HepG2 (cell line): ENCODE measurements around the gene ACVR1C. TPM values are rescaled to one million over a fixed set of nuclear protein-coding genes. Genes with fewer than 3 reads are reported as not detected.

Experiments
- ATAC-seq: fragments of 200-7000 bp; cut with Tn5 transposase; 3 replicates; pipeline ENCODE4 v1.9.1; 2020; ENCODE audit warnings: mild to moderate bottlenecking, moderate library complexity
- BruUV-seq: library from RNA; stranded (reverse); fragments of 400-500 nt; replicated peaks from 2 replicates; lab custom pipeline; 2021; lab: Mats Ljungman, UMichigan
- CTCF ChIA-PET: fragments of 300-600 bp; formaldehyde crosslinking; extraction: SDS; loops from one replicate; lab custom pipeline; 2021; ENCODE audit warnings: low total read pairs, inconsistent platforms, low intra/inter-chr PET ratio; lab: Yijun Ruan, JAX
- POLR2A ChIA-PET: fragments of 350-600 bp; sonication (Branson Sonifier 250); formaldehyde crosslinking; loops from one replicate; lab custom pipeline; 2020; ENCODE audit warnings: antibody characterized with exemption, inconsistent platforms; lab: Yijun Ruan, JAX
- DNase-seq: peaks from one replicate; pipeline ENCODE4 v3.0.0-alpha.2; 2015; ENCODE audit warnings: low spot score
- FAIRE-seq: peaks from 3 replicates; lab custom pipeline; 2011; peaks lifted over from hg19 to GRCh38; lab: Jason Lieb, UNC
- H2AFZ ChIP-seq: one replicate; pipeline ENCODE4 v1.6.1; 2011; ENCODE audit warnings: low read length, inconsistent platforms
- H3K27ac ChIP-seq: fragments of 300-600 bp; 3 replicates; pipeline ENCODE4 v1.8.0; 2011; ENCODE audit warnings: mixed run types, mild to moderate bottlenecking, mixed read lengths, low read length, inconsistent platforms; ENCODE audit not compliant: insufficient read depth; ENCODE audit errors: extremely low read length
- H3K27me3 ChIP-seq, 2 experiments: fragments of 200-600 bp in 1 of 2; 2 replicates in 1 of 2; 3 replicates in 1 of 2; pipeline versions ENCODE4 v1.6.0 to v1.8.0; 2011; ENCODE audit warnings: low read length in 2 of 2, mild to moderate bottlenecking in 2 of 2, moderate library complexity in 2 of 2, inconsistent platforms in 1 of 2; ENCODE audit not compliant: insufficient read depth in 2 of 2, control insufficient read depth in 1 of 2
- H3K36me3 ChIP-seq, 2 experiments: fragments of 200-600 bp in 1 of 2; replicated peaks in 1 of 2; 2 replicates in 1 of 2; 3 replicates in 1 of 2; pipeline versions ENCODE4 v1.5.1 to v1.8.0; 2011; ENCODE audit warnings: low read length in 2 of 2, inconsistent platforms in 1 of 2; ENCODE audit not compliant: insufficient read depth in 2 of 2, control insufficient read depth in 1 of 2
- H3K4me1 ChIP-seq: 2 replicates; pipeline ENCODE4 v1.5.1; 2012; ENCODE audit warnings: low read length, inconsistent platforms; ENCODE audit not compliant: insufficient read depth
- H3K4me2 ChIP-seq: 2 replicates; pipeline ENCODE4 v1.6.0; 2011; ENCODE audit warnings: low read depth, low read length, inconsistent platforms
- H3K4me3 ChIP-seq, 3 experiments: fragments of 200-600 bp in 1 of 3; sonication (generic), shearing (Covaris generic) in 1 of 3; replicated peaks in 1 of 3; 2 replicates each; pipeline ENCODE4 v1.5.1; 2011 to 2016; ENCODE audit warnings: low read length in 3 of 3, inconsistent platforms in 2 of 3, low read depth in 2 of 3, mild to moderate bottlenecking in 2 of 3, control low read depth in 1 of 3, mixed read lengths in 1 of 3; ENCODE audit not compliant: insufficient read depth in 1 of 3
- H3K79me2 ChIP-seq: one replicate; pipeline ENCODE4 v1.6.1; 2011; ENCODE audit warnings: low read length, inconsistent platforms; ENCODE audit not compliant: insufficient read depth
- H3K9ac ChIP-seq: 2 replicates; pipeline ENCODE4 v1.6.0; 2011; ENCODE audit warnings: mild to moderate bottlenecking, low read depth, low read length, inconsistent platforms; ENCODE audit not compliant: insufficient read depth
- H3K9me3 ChIP-seq: 2 replicates; pipeline ENCODE4 v1.5.1; 2012; ENCODE audit warnings: mild to moderate bottlenecking, low read length
- H4K20me1 ChIP-seq: 2 replicates; pipeline ENCODE4 v1.6.0; 2011; ENCODE audit warnings: inconsistent platforms, mild to moderate bottlenecking, low read length, moderate library complexity; ENCODE audit not compliant: insufficient read depth
- ARID3A ChIP-seq: IDR thresholded peaks from 2 replicates; pipeline ENCODE4 v1.6.1; 2012; ENCODE audit warnings: low read depth, low read length, improper control_type of control experiment
- CTCF ChIP-seq: sonication (generic); formaldehyde crosslinking; IDR thresholded peaks from 2 replicates; pipeline ENCODE4 v1.5.0; 2020; ENCODE audit warnings: mild to moderate bottlenecking, missing genetic modification reagents, moderate library complexity
- ETS1 ChIP-seq: sonication (generic); formaldehyde crosslinking; IDR thresholded peaks from 2 replicates; pipeline ENCODE4 v1.4.0; 2020; ENCODE audit warnings: missing genetic modification reagents
- MAFF ChIP-seq: IDR thresholded peaks from 2 replicates; pipeline ENCODE4 v1.6.1; 2011; ENCODE audit warnings: low read depth, low read length, improper control_type of control experiment
- SMC3 ChIP-seq: IDR thresholded peaks from 2 replicates; pipeline ENCODE4 v1.6.1; 2011; ENCODE audit warnings: low read length, improper control_type of control experiment
- STAG1 ChIP-seq: sonication (generic); formaldehyde crosslinking; IDR thresholded peaks from 2 replicates; pipeline ENCODE4 v1.4.0; 2020; ENCODE audit warnings: missing genetic modification reagents
- STAT5B ChIP-seq: sonication (generic); formaldehyde crosslinking; IDR thresholded peaks from 2 replicates; pipeline ENCODE4 v1.4.0; 2020; ENCODE audit warnings: missing genetic modification reagents
- ZNF317 ChIP-seq: sonication (generic); formaldehyde crosslinking; IDR thresholded peaks from 2 replicates; pipeline ENCODE4 v1.5.0; 2020; ENCODE audit warnings: mild to moderate bottlenecking, missing genetic modification reagents
- ZNF83 ChIP-seq: sonication (generic); formaldehyde crosslinking; IDR thresholded peaks from 2 replicates; pipeline ENCODE4 v1.4.0; 2020; ENCODE audit warnings: missing genetic modification reagents, mild to moderate bottlenecking, borderline replicate concordance
- WGBS: methylation state at CpG from one replicate; pipeline ENCODE4 v1.1.6; 2017; ENCODE audit warnings: low lambda C conversion rate; 5-methylcytosine and 5-hydroxymethylcytosine counted together
- in situ Hi-C: cut with HindIII; loops from 2 replicates; pipeline ENCODE4 v1.10.0; 2017; ENCODE audit warnings: low pct_unique_long_range_greater_than_20kb; ENCODE audit not compliant: extremely low pct_ligation_motif_present
- intact Hi-C: fragments of 100-400 bp; cut with micrococcal nuclease; formaldehyde crosslinking; loops from one replicate; pipeline ENCODE4 v1.10.0; 2022; ENCODE audit not compliant: unreplicated experiment
- polyA plus RNA-seq, 8 experiments: library from polyadenylated mRNA; depleted of rRNA in 3 of 8; stranded (reverse) in 7 of 8; unstranded in 1 of 8; fragments of >200 nt; fragmentation: Illumina TruSeq in 4 of 8; extraction: Trizol in 4 of 8; gene quantifications; 2 replicates each; pipeline versions ENCODE4 v1.2.1 to v1.2.3, GENCODE V29; 2011 to 2016; ENCODE audit warnings: low read depth in 4 of 8, missing spikeins in 1 of 8, mixed read lengths in 1 of 8; ENCODE audit not compliant: insufficient read depth in 1 of 8
- total RNA-seq, 5 experiments: library from RNA; depleted of rRNA; stranded (reverse); fragments of >200 nt; fragmentation: Illumina TruSeq; extraction: Trizol; gene quantifications; 2 replicates each; pipeline ENCODE4 v1.2.3, GENCODE V29; 2016; ENCODE audit warnings: low read depth in 1 of 5

The ACVR1C gene
- total and polyA plus RNA-seq, 2 of the 13 experiments (the other 11 are each of a cell fraction or from before 2014, with no cell fraction given), result 0.05 to 1.0 TPM

GRCh38 chr2:157497638-157498314, 130.9 kb downstream of the ACVR1C start:
- H4K20me1 ChIP-seq, result no peaks in the 10 kb centered on the region
- no peak overlapping the region for H3K4me2 ChIP-seq
- no peaks in the 10 kb centered on the region for H3K9me3 ChIP-seq
- ATAC-seq (peak; percentile 95), DNase-seq (peak; percentile 19), FAIRE-seq (peak; percentile 72)
- no peaks in the 10 kb centered on the region for H3K36me3 ChIP-seq
- WGBS, result 3% methylated on average over 7 of the region's 7 CpGs
- H3K27me3 ChIP-seq, result no peaks in the 10 kb centered on the region
- ChIA-PET CTCF (interaction anchor here (0.9 to 2.5 kb wide), 3 partner anchors 96 to 512 kb away, joined by 3 to 14 read pairs (median 5); no protein-coding TSS in a partner anchor), POLR2A (no interaction called here)
- BruUV-seq, result no TSS peak
- no peaks in the 10 kb centered on the region for H3K4me1 ChIP-seq
- H3K4me3 ChIP-seq, result no peak overlapping the region
- H3K79me2 ChIP-seq, result no peaks in the 10 kb centered on the region
- intact Hi-C loops (loop anchor here (1.0 to 5.0 kb wide), 2 partner anchors 265 to 513 kb away; no protein-coding TSS in a partner anchor), in situ Hi-C loops (loop anchor here (25.0 kb wide), 1 partner anchor 265 kb away; no protein-coding TSS in a partner anchor)
- TF ChIP-seq ZNF317 (CRISPR knock-in tag), result no peak
- TF ChIP-seq ARID3A, result peak; percentile 25; the same call in 1 of the 2 replicates
- TF ChIP-seq ZNF83 (CRISPR knock-in tag), result no peak
- TF ChIP-seq MAFF, result 0 out of 2 replicates have a peak, but pooled peaks have one; percentile 20
- TF ChIP-seq ETS1 (CRISPR knock-in tag), result no peak
- TF ChIP-seq STAT5B (CRISPR knock-in tag), result no peak
- peak; percentile 66 for TF ChIP-seq SMC3
- peak; percentile 79 for TF ChIP-seq STAG1 (CRISPR knock-in tag)
- TF ChIP-seq CTCF (CRISPR knock-in tag), result peak; percentile 84
- no peak overlapping the region for H3K27ac ChIP-seq
- no peak overlapping the region for H2AFZ ChIP-seq
- no peak overlapping the region for H3K9ac ChIP-seq
